CD1c-positive myeloid dendritic cell (primary cell): Measurements from ENCODE around the gene ADNP.
"Not testable (repeated sequence)": the region's sequence is repeated elsewhere in the genome, so short reads cannot be mapped to it uniquely, and the experiment has no call there.

Source experiments
- DNase-seq: peaks from one replicate; pipeline ENCODE4 v3.0.0-alpha.2; 2016; ENCODE audit errors: extremely low spot score

The ADNP gene

DNA sequence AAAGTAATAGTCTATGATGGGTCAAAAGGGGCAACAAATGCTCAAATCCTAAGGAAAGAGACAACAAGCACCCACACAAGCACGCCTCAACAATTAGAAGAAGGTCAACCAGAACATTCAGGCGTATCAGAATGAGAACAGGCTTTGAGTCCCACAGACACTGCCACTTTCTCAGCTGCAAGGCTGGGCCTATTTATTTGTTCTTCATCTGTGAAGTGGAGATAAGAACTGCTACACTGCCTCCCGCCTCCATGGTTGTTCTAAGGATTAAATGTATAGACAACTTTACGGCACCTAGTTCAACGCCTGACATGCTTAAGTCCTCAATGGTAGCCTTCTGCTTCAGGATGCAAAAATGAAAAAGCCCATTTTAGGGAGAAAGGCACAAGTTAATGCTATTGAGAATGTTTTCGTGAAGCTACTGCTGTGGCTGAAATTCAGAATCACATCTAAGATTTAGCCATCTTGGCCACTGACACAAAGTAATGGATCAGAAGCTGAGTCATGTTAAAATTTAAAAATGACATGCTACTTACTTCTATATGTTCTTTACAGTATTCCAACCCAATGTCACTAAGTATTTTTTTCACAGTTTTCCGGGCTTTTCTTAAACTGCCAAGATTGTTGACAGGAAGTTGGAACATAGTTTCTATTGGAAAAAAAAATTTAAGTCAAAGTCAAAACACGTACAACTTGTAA lies 27.7 kb downstream of the ADNP start:
- DNase-seq: no peak

- DNase-seq: no peak
Observed at GRCh38 chr20:50901301-50901700, 29.9 kb downstream of the ADNP start.

DNA sequence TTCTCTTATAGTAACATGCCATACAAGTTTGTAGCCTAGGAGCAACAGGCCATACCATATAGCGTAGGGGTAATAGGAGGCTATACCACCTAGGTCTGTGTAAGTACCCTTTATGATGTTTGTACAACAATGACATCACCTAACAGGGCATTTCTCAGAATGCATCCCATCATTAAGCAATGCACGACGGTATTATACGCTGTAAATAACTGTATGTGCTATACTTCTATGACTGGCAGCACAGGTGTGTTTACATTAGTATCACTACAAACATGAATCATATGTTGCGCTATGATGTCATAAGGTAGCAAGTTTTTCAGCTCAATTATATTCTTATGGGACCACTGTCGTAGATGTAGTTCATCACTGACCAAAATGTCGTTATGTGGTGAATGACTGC lies 31.0 kb downstream of the ADNP start:
- DNase-seq: no peak

GRCh38 chr20:50898475-50898874 lies 32.8 kb downstream of the ADNP start:
- DNase-seq: no peak

- DNase-seq: no peak
Observed at GRCh38 chr20:50895111-50895830, 36.0 kb downstream of the ADNP start.

DNA sequence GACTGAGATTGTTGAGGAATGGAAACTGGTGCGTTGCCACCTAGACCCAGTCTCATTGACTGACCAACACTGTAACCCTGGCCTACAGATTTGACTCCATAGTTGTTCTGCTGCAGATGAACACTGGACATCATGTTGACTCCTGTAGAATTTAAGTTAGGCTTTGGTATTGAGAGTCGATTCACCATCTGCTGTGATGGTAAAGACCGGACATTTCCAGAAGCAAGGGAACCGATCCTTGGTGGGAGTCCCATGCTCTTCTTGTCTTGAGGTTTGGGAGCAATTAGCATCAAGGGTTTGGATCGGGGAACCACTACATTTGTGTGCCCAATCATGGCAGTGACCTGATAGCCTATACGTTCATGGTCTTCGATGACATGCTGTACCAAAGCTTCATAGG lies 37.6 kb downstream of the ADNP start:
- DNase-seq: no peak

DNA sequence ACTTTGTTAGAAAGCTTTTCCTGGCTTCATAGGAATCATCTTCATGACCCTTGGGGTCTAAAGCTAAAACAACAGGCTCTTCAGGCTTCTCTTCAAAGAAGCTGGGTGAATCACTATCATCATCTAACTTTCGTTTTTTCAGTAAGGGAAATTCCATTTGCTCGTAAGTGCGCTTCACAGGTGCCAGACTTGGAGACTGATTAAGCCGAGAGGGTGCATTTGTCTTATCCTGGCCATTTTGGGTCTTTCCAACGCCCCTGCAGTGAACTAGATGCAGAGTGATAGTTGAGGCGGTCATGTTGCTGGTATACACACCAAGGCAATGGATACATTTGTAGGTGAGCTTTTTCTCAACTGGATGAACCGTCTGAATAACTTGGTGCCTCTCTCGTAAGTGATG lies 38.8 kb downstream of the ADNP start:
- no peak for DNase-seq

- DNase-seq: no peak
Observed at GRCh38 chr20:50891138-50891537, 40.1 kb downstream of the ADNP start.

DNA sequence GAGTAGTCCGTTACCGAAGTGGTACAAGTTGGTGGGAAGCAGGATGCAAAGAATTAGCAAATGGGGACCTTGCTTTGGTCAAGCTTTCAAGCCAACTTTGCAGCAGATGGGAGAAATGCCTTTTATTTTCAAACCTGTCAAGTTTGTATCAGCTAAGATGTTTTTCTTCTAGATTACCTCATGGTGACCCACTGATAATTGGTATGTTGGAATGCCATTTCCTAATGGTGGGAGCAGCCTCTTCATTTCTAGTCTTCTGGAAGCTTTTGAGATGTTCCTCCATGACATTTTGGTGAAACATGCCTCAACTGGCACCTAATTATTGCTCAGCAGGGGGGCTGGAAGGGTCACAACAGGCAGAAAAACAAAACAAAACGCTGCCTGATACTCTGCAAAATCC lies 43.7 kb downstream of the ADNP start:
- no peak for DNase-seq

DNA sequence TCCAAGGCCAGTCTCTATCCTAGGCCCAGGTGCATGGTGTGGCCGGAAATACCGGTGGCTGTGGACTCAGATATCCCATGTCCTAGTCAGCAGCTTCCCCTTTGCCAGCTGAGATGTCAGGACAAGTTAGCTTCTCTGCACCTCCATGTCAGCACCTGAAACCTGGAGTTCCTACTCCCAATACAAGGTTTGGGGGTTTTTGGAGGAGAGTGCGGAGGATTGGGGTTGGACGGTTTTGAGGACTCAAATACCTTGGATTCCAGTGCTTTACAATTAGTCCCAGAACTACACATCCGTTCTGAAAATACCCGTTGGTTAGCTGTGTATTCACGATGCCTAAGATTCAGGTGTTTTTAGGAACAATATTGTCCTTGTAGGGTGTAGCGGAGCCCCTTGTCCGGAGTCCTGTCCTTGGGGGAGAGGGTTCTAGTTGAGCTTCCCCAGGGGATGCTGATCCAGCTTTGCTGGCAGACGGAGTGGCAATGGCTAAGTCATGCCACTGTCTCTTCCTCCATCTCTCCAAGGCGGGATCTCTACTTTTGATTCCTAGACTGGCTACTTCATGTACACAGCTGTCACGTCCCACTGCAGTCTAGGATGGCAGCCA lies 45.0 kb downstream of the ADNP start:
- no peak for DNase-seq

DNA sequence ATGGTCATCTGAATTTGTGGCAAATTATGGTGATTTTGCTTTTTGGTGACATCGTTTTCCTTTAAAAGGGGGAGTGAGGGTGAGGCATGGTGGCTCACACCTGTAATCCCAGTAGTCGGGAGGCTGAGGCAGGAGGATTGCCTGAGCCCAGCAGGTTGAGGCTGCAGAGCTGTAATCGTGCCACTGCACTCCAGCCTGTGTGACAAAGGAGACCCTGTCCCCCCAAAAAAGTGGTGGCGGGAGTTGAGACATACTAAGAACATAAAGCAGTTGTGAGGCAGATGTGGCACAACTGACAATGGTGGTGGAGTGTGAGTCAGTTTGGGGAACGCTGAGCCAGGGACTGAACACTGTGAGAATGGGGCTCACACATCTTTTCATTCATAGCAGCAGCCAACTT lies 45.5 kb downstream of the ADNP start:
- no peak for DNase-seq

- no peak for DNase-seq
Observed at GRCh38 chr20:50885068-50885467, 46.2 kb downstream of the ADNP start.

DNA sequence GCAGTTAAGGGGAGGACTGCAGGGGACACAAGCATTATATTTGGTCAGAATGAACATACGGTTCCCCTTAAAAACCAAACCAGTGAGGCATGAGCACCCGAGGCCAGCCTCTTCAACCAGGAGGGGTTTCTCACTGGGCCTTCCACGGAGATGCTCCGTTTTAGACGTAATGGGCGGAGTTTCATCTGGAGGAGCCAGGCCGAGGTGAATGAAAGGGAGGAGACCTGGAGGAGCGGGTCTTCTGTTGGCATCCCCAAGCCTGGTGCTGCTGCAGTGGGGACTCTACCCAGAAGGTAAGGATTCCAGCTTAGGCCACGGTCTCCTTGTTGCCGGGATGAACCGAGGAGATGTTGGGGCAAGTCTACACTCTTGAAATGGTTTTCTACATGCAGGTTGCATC lies 47.4 kb downstream of the ADNP start:
- no peak for DNase-seq

GRCh38 chr20:50881759-50882424 lies 49.3 kb downstream of the ADNP start:
- not testable (repeated sequence) for DNase-seq

DNA sequence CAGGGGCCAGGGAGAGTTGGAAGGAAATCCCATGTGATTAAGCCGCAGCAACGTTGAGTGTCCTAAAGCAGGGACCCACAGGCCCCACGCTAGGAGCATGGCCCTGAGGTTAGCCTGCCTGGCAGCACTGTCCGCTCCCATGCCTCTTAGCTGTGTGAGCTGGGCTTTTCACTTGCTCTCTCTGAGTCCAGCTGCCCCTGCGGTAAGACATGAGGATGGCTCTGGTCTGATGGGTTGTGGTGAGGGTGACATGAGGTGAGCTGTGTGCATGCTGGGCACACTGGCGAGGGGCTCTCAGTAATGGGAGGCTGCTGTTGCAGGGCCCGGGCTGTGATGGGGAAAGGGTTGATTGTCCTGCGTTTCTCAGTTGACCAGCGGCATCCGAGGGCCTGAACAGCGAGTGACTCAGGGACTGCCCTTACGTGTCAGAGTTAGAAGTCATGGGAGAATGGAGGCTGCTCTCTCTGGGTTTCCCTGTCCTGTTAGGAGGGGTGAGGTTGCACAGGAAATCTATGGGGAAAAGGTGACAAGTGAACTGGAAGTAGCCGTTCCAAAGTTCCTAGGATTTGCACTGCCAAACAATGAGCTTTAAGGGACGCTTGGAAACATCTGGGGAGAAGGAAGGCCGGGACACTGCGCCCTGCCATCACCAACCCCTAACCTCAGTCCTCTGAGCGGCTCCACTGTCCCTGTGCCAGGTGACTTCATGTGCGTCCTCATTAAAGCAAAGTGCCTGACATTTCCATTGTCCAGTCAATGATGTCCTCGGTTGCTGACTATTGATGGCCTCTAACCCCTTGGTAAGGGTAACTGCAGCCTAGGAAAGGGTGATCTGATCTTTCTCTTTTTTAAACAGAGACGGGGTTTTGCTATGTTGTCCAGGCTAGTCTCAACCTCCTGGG lies 51.3 kb downstream of the ADNP start:
- no peak for DNase-seq

- DNase-seq: no peak
Observed at GRCh38 chr20:50877232-50877743, 53.9 kb downstream of the ADNP start.

GRCh38 chr20:50876816-50877215 lies 54.4 kb downstream of the ADNP start:
- no peak for DNase-seq

GRCh38 chr20:50876063-50876685 lies 55.1 kb downstream of the ADNP start:
- DNase-seq: no peak

- no peak for DNase-seq
Observed at GRCh38 chr20:50874758-50875665, 56.2 kb downstream of the ADNP start.
